HK-2 (cell line): ENCODE data around the gene SUSD4.

ENCODE experiments used
- DNase-seq: peaks from one replicate; pipeline ENCODE4 v3.0.0-alpha.2; 2018; ENCODE audit not compliant: unreplicated experiment

The SUSD4 gene

DNA sequence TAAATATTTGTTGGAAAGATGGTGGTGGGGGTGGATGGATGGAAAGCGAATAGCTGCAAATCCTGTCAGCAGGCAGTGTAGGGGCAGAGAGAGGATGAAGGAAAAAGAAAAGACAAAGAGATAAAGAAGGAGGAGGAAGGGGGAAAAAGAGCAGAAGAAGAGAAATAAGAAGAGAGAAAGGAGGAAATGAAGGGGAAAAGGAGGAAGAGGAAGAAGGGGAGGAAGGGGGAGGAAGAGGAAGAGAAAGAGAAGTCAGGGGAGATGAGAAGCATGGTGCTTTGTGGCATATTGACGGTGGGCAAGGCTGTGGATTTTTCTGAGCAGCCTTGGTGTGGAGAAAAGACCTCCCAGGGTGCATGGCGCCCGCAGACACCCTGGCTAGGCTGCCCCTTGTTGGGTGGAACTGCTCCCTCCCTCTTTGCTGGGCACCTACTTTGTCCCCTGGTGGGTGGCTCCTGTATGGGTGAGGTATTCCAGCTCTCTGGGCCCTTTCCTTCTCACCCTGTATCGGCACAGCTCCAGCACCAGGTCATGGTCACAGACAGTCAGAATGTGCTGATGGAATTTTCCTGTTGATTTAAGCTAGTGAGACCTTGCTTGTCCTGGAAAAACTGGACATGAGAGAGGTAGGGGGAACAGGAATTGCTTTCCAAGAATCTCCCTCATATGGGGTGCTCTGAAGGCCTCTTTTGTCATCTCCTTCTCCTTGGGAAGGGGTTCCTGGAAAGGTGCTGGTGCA lies 175.2 kb downstream of the SUSD4 start:
- no peak for DNase-seq

- no peak for DNase-seq
Measured at GRCh38 chr1:223186800-223187199, 177.2 kb downstream of the SUSD4 start.

DNA sequence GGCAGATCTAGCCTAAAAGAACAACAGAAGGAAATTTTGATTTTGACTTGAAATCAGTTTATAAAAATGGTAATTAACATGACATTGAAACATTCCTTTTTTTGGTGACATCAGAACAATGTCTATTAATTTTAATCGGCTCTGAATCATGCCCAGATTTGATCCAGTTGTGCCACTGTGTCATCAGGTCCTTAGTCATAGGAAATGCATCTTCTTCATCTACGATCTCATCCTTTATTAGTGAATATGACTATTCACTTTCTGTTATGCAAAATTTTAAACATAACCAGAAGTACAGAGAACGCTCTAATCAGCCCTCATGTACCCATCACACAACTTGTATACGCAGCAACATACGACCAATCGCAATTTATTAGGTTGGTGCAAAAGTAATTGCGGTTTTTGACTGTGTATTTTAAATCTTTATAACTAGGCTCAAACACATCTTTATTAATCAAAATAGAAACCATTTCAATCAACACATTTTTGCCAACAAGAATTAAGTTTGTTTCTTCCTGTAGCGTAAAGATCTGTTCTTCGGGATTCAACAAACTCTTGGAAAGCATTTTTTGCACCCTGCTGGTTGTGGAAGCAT lies 180.6 kb downstream of the SUSD4 start:
- DNase-seq = no peak

GRCh38 chr1:223180731-223181321 lies 183.2 kb downstream of the SUSD4 start:
- no peak for DNase-seq

DNA sequence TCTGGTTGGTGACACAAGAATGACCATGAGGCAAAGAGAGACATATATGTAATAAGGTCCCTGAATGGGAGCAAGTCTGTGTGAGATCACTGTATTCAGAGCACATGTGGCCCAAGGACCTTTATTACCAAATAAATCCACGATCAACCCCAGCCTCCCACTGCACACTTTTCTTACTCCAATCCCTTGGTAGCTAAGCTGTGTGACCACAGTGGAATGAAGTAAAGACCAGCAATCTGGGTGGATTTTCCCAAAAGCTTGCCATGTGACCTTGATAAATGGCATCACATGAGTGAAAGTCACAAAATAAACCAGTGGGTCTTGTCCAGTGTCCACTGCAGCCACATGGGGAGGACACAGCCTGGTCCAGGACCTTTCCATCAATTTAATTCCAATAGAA lies 184.2 kb downstream of the SUSD4 start:
- no peak for DNase-seq

GRCh38 chr1:223179280-223179679 lies 184.7 kb downstream of the SUSD4 start:
- DNase-seq = no peak

DNA sequence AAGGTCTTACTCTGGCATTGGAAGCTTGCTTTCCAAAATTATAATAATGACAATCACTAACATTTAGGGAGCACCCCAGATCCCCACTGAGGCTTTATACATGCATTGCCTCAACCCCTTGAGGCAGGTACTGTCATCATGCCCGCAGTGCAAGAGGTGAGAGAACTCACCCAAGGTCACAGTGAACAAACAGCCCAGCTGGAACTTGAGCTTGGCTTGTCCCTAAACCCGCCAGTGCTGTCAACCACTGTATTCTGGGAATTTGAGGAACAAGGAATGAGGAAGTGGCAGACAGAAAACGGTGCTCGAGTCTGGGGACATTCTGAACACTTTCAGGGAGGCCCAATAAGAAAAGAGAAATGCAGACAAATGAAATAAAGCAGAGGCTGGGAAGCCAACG lies 186.3 kb downstream of the SUSD4 start:
- DNase-seq = no peak

GRCh38 chr1:223176437-223176836 lies 187.5 kb downstream of the SUSD4 start:
- DNase-seq = no peak

DNA sequence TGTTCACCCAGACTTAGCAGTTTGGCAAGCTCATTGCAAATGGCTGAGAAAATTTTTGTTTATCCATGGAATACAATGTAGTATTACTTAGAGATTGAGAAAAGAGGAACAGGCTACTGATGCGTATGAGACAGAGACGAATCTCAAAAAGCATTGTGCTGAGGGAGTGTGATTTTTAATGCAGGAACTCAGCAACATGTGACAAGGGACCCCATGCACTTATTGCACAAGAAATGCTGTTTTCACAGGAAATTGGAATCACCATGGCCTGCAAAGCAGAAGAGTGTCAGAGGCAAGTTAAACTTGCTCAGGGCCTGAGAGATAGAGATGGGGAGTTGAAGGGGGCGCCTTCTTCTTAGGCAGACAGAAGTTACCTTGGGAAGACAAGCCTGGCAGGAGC lies 188.3 kb downstream of the SUSD4 start:
- DNase-seq = no peak

GRCh38 chr1:223175032-223175431 lies 188.9 kb downstream of the SUSD4 start:
- no peak for DNase-seq
